H1 (cell line): ENCODE measurements around the gene C2orf74. TPM values are rescaled to one million over a fixed set of nuclear protein-coding genes. Genes with fewer than 3 reads are reported as not detected.

Experiments
- CTCF ChIA-PET: fragments of 300-600 bp; sonication (Branson Sonifier 250); formaldehyde crosslinking; loops from one replicate; lab custom pipeline; 2021; ENCODE audit not compliant: partially characterized antibody; lab: Charles Lee
- POLR2A ChIA-PET: fragments of 300-600 bp; sonication (Branson Sonifier 250); formaldehyde crosslinking; loops from one replicate; lab custom pipeline; 2021; ENCODE audit warnings: inconsistent platforms; ENCODE audit not compliant: partially characterized antibody; lab: Charles Lee
- DNase-seq, 2 experiments: peaks; one replicate each; pipeline versions ENCODE4 v3.0.0 to v3.0.0-alpha.2; 2010 to 2022; ENCODE audit warnings: low spot score in 2 of 2, low read depth in 1 of 2, mixed read lengths in 1 of 2
- FAIRE-seq: peaks from 2 replicates; lab custom pipeline; 2011; peaks lifted over from hg19 to GRCh38; lab: Jason Lieb, UNC
- H2AFZ ChIP-seq: 2 replicates; pipeline ENCODE4 v1.8.1; 2012; ENCODE audit warnings: low read length, inconsistent platforms
- H2AK5ac ChIP-seq: 2 replicates; pipeline ENCODE4 v1.6.1; 2013; ENCODE audit warnings: low read depth, low read length
- H2BK120ac ChIP-seq: replicated peaks from 2 replicates; pipeline ENCODE3; 2013; ENCODE audit warnings: low read depth, low read length, inconsistent platforms
- H2BK12ac ChIP-seq: 2 replicates; pipeline ENCODE4 v1.6.1; 2013; ENCODE audit warnings: low read depth, low read length
- H2BK15ac ChIP-seq: 2 replicates; pipeline ENCODE4 v1.6.1; 2013; ENCODE audit warnings: low read length
- H2BK20ac ChIP-seq: 2 replicates; pipeline ENCODE4 v1.6.1; 2013; ENCODE audit warnings: low read length
- H2BK5ac ChIP-seq: 2 replicates; pipeline ENCODE4 v1.6.1; 2013; ENCODE audit warnings: low read depth, low read length
- H3K14ac ChIP-seq: 2 replicates; pipeline ENCODE4 v1.6.1; 2013; ENCODE audit warnings: inconsistent platforms; ENCODE audit not compliant: insufficient read length
- H3K18ac ChIP-seq: 2 replicates; pipeline ENCODE4 v1.6.1; 2013; ENCODE audit warnings: low read length; ENCODE audit errors: extremely low read depth
- H3K23ac ChIP-seq: 2 replicates; pipeline ENCODE4 v1.6.1; 2013; ENCODE audit warnings: inconsistent platforms; ENCODE audit not compliant: insufficient read length
- H3K23me2 ChIP-seq: 2 replicates; pipeline ENCODE4 v1.6.1; 2013; ENCODE audit warnings: low read depth, low read length
- H3K27ac ChIP-seq: 2 replicates; pipeline ENCODE4 v1.6.1; 2011; ENCODE audit warnings: low read depth, low read length, inconsistent platforms
- H3K27me3 ChIP-seq, 4 experiments: replicated peaks in 1 of 4; 1 replicate in 1 of 4; 2 replicates in 3 of 4; pipeline versions ENCODE4 v1.6.1 to v1.8.1; 2011 to 2013; ENCODE audit warnings: low read length in 3 of 4, mild to moderate bottlenecking in 3 of 4, inconsistent platforms in 2 of 4, mixed read lengths in 2 of 4, moderate library complexity in 1 of 4; ENCODE audit not compliant: control insufficient read depth in 3 of 4, insufficient read depth in 3 of 4; ENCODE audit errors: extremely low read depth in 1 of 4
- H3K36me3 ChIP-seq, 4 experiments: 2 replicates each; pipeline versions ENCODE4 v1.6.1 to v1.8.1; 2011 to 2013; ENCODE audit warnings: mild to moderate bottlenecking in 4 of 4, low read length in 3 of 4, moderate library complexity in 2 of 4, control low read depth in 1 of 4, inconsistent platforms in 1 of 4; ENCODE audit not compliant: insufficient read depth in 4 of 4, control insufficient read depth in 2 of 4
- H3K4ac ChIP-seq: replicated peaks from 2 replicates; pipeline ENCODE3; 2013; ENCODE audit warnings: low read length, low read depth, mixed read lengths, inconsistent platforms; ENCODE audit not compliant: insufficient read length
- H3K4me1 ChIP-seq, 4 experiments: replicated peaks in 1 of 4; 1 replicate in 1 of 4; 2 replicates in 3 of 4; pipeline versions ENCODE4 v1.6.1 to v1.8.1; 2011 to 2013; ENCODE audit warnings: low read length in 3 of 4, inconsistent platforms in 2 of 4, mixed read lengths in 1 of 4; ENCODE audit not compliant: insufficient read depth in 4 of 4, control insufficient read depth in 3 of 4
- H3K4me2 ChIP-seq, 2 experiments: 2 replicates each; pipeline versions ENCODE4 v1.6.1 to v1.8.1; 2011 to 2013; ENCODE audit warnings: low read depth in 2 of 2, low read length in 2 of 2, control low read depth in 1 of 2, inconsistent platforms in 1 of 2, mild to moderate bottlenecking in 1 of 2; ENCODE audit not compliant: insufficient read depth in 1 of 2
- H3K4me3 ChIP-seq, 4 experiments: fragments of 200-600, 300-600 bp in 1 of 4; sonication (generic), shearing (Covaris generic), sonication (Bioruptor Twin) in 1 of 4; 2 replicates each; pipeline versions ENCODE4 v1.5.1 to v1.8.1; 2011 to 2016; ENCODE audit warnings: low read length in 4 of 4, low read depth in 3 of 4, control low read depth in 2 of 4, inconsistent platforms in 2 of 4, mild to moderate bottlenecking in 2 of 4, mixed read lengths in 1 of 4, moderate library complexity in 1 of 4; ENCODE audit not compliant: insufficient read depth in 2 of 4; ENCODE audit errors: extremely low read depth in 1 of 4
- H3K56ac ChIP-seq: replicated peaks from 2 replicates; pipeline ENCODE3; 2013; ENCODE audit warnings: low read depth, mild to moderate bottlenecking, mixed read lengths, low read length, inconsistent platforms; ENCODE audit not compliant: insufficient read length
- H3K79me1 ChIP-seq: 2 replicates; pipeline ENCODE4 v1.6.1; 2013; ENCODE audit warnings: low read depth, low read length, control low read depth
- H3K79me2 ChIP-seq, 2 experiments: 2 replicates each; pipeline versions ENCODE4 v1.6.1 to v1.8.1; 2012 to 2013; ENCODE audit warnings: low read length in 2 of 2, mild to moderate bottlenecking in 2 of 2, inconsistent platforms in 1 of 2; ENCODE audit not compliant: insufficient read depth in 2 of 2, control insufficient read depth in 1 of 2
- H3K9ac ChIP-seq, 4 experiments: replicated peaks in 1 of 4; 1 replicate in 1 of 4; 2 replicates in 3 of 4; pipeline versions ENCODE4 v1.6.1 to v1.8.1; 2011 to 2013; ENCODE audit warnings: low read depth in 3 of 4, low read length in 3 of 4, control low read depth in 2 of 4, mild to moderate bottlenecking in 2 of 4, moderate library complexity in 2 of 4, inconsistent platforms in 1 of 4; ENCODE audit errors: extremely low read depth in 1 of 4
- H3K9me3 ChIP-seq, 2 experiments: 2 replicates each; pipeline versions ENCODE4 v1.6.1 to v1.8.1; 2012 to 2013; ENCODE audit warnings: mild to moderate bottlenecking in 2 of 2, moderate library complexity in 2 of 2, control low read depth in 1 of 2, inconsistent platforms in 1 of 2, low read depth in 1 of 2, low read length in 1 of 2, mixed read lengths in 1 of 2; ENCODE audit not compliant: insufficient read depth in 2 of 2
- H4K20me1 ChIP-seq, 2 experiments: replicated peaks in 1 of 2; 2 replicates each; pipeline versions ENCODE3 to v1.8.1; 2011 to 2013; ENCODE audit warnings: inconsistent platforms in 2 of 2, low read length in 2 of 2, mild to moderate bottlenecking in 1 of 2; ENCODE audit not compliant: insufficient read depth in 2 of 2, control insufficient read depth in 1 of 2
- H4K5ac ChIP-seq: 2 replicates; pipeline ENCODE4 v1.6.1; 2013; ENCODE audit warnings: low read length, low read depth, mixed read lengths, inconsistent platforms; ENCODE audit not compliant: insufficient read length
- H4K8ac ChIP-seq: 2 replicates; pipeline ENCODE4 v1.8.0; 2013; ENCODE audit warnings: mild to moderate bottlenecking, moderate library complexity, low read length, inconsistent platforms; ENCODE audit not compliant: insufficient read depth; ENCODE audit errors: extremely low read depth
- H4K91ac ChIP-seq: replicated peaks from 2 replicates; pipeline ENCODE3; 2013; ENCODE audit warnings: low read length, mixed read lengths, inconsistent platforms; ENCODE audit not compliant: insufficient read length
- BACH1 ChIP-seq: IDR thresholded peaks from 2 replicates; pipeline ENCODE4 v1.6.1; 2012; ENCODE audit warnings: low read length, improper control_type of control experiment
- BRCA1 ChIP-seq: IDR thresholded peaks from 2 replicates; pipeline ENCODE4 v1.6.1; 2012; ENCODE audit warnings: low read depth, low read length, improper control_type of control experiment
- CEBPB ChIP-seq: IDR thresholded peaks from 2 replicates; pipeline ENCODE4 v1.6.1; 2012; ENCODE audit warnings: low read depth, low read length
- GTF2F1 ChIP-seq: IDR thresholded peaks from 2 replicates; pipeline ENCODE4 v1.6.1; 2012; ENCODE audit warnings: low read depth, low read length, improper control_type of control experiment, borderline replicate concordance
- JUND ChIP-seq: IDR thresholded peaks from 2 replicates; pipeline ENCODE4 v1.6.1; 2011; ENCODE audit warnings: mild to moderate bottlenecking, improper control_type of control experiment, low read length
- KDM4A ChIP-seq: IDR thresholded peaks from one replicate; pipeline ENCODE4 v1.7.1; 2012; ENCODE audit warnings: low read depth, mild to moderate bottlenecking, moderate library complexity, low read length, inconsistent platforms; ENCODE audit not compliant: severe bottlenecking
- NRF1 ChIP-seq: IDR thresholded peaks from 2 replicates; pipeline ENCODE4 v1.6.1; 2011; ENCODE audit warnings: mild to moderate bottlenecking, low read depth, low read length, improper control_type of control experiment
- RAD21 ChIP-seq, 2 experiments: IDR thresholded peaks in 1 of 2; conservative IDR thresholded peaks in 1 of 2; 2 replicates each; pipeline ENCODE4 v1.6.1; 2011; ENCODE audit warnings: low read depth in 2 of 2, low read length in 2 of 2, improper control_type of control experiment in 1 of 2, inconsistent platforms in 1 of 2, mild to moderate bottlenecking in 1 of 2, moderate library complexity in 1 of 2
- RXRA ChIP-seq: IDR thresholded peaks from 2 replicates; pipeline ENCODE4 v1.6.1; 2011; ENCODE audit warnings: low read depth, mild to moderate bottlenecking, low read length, moderate library complexity; ENCODE audit not compliant: insufficient read depth
- SIX5 ChIP-seq: IDR thresholded peaks from 2 replicates; pipeline ENCODE4 v1.6.1; 2011; ENCODE audit warnings: mild to moderate bottlenecking, low read depth, low read length
- WGBS, 2 experiments: shearing (Covaris generic) in 1 of 2; methylation state at CpG; one replicate each; pipeline versions ENCODE4 v1.1.6 to v1.1.7; 2013 to 2015; ENCODE audit warnings: low lambda C conversion rate in 2 of 2, mixed read lengths in 2 of 2, inconsistent platforms in 1 of 2, low coverage in 1 of 2, missing lambda C conversion rate in 1 of 2; ENCODE audit not compliant: insufficient replicate concordance in 2 of 2, insufficient coverage in 1 of 2, insufficient read length in 1 of 2; ENCODE audit errors: extremely low coverage in 1 of 2, missing lambda C conversion rate in 1 of 2; 5-methylcytosine and 5-hydroxymethylcytosine counted together
- polyA plus RNA-seq, 7 experiments: library from polyadenylated mRNA; depleted of rRNA in 3 of 7; stranded (reverse) in 5 of 7; unstranded in 2 of 7; fragments of >200 nt in 5 of 7; fragments of 200-250 nt in 2 of 7; gene quantifications; 1 replicate in 5 of 7; 2 replicates in 1 of 7; 4 replicates in 1 of 7; pipeline versions ENCODE4 v1.2.1 to v1.2.3, GENCODE V29; 2011 to 2013; ENCODE audit warnings: missing spikeins in 2 of 7, mixed read lengths in 2 of 7
- total RNA-seq: library from RNA; stranded (reverse); fragmentation: NEBNext Ultra II Directional; extraction: Animal tissue kit (Norgen Biotek cat#: 25700); gene quantifications from 2 replicates; pipeline ENCODE4 v1.2.1, GENCODE V29; 2021

The C2orf74 gene
- total and polyA plus RNA-seq, 2 of the 8 experiments (the other 6 are each of a cell fraction or from before 2014, with no cell fraction given), result 2.6 to 9.3 TPM

DNA sequence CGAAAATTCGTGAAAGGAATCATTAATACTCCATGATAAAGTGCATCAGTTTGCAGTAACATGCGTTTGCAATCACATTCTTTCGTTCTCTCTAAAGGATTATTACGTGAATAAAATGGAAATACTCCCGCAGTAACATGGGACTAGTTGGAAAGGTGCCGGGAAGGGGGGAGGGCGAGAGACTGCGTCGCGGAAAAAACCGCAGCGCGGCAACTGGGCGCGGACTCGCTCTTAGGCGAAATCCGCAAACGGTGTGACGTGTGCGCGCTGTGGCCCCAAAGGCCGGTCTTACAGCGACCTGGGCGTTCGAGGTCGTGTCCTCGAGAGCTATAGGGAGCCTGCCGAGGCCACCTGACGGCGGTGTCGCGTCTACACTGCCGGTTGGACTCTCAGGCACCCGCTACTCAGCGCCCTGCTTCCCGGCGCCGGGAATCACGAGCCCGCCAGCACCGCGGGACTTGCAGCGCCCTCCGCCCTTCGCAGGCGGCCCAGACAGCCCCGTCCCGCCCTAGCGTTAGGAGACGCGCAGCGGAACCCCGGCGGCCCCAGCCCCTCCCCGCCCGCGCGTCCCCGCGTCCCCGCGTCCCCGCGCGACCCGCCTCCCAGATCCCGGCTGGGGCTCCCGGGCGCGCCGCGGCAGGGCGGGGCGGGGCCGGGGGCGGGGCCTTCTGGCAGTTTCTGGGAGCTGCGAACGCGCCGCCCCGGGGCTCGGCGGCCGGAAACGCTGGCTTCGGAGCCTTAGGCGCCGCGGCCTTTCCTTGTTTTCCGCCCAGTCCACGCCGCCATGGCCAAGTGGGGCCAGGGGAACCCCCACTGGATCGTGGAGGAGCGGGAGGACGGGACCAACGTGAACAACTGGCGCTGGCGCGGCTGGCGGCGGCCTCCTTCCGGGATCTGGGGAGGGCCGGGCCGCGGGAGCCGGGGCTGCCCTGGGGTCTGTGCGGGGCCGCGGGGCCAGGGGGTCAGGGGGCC, 15.1 kb downstream of the C2orf74 start:
- no peaks in the 10 kb centered on the region for H3K9me3 ChIP-seq
- no peak overlapping the region for H2BK20ac ChIP-seq
- WGBS, 2 experiments, result 3% methylated on average over 35 of the region's 111 CpGs; no CpG with 5 or more reads in 1 of the 2 experiments
- no peak overlapping the region for H2BK120ac ChIP-seq
- H3K23me2 ChIP-seq, result peaks cover 10% of the 10 kb centered on the region
- H3K18ac ChIP-seq, result peak overlapping the region; percentile 91
- DNase-seq (peak; percentile 76 to 93), FAIRE-seq (no peak)
- H3K36me3 ChIP-seq, result peaks cover 2 to 21% (median 5%) of the 10 kb centered on the region in 4 experiments; a peak in 4 of 8 replicates
- peak overlapping the region; percentile 89 for H3K27ac ChIP-seq
- H4K20me1 ChIP-seq, result peaks cover 2% of the 10 kb centered on the region in 2 experiments
- H3K4me1 ChIP-seq, result peaks cover 5 to 11% (median 7%) of the 10 kb centered on the region in 4 experiments; a peak in 6 of 7 replicates
- no peak overlapping the region for H3K14ac ChIP-seq
- H2AK5ac ChIP-seq, result no peak overlapping the region
- CTCF ChIA-PET, result interaction anchor here (0.9 to 1.0 kb wide), 2 partner anchors 11 to 26 kb away, joined by 3 read pairs; no protein-coding TSS in a partner anchor
- peak overlapping the region; percentile 74 to 95 (median 82) for H3K4me3 ChIP-seq
- H2BK15ac ChIP-seq, result no peak overlapping the region
- H3K23ac ChIP-seq, result no peak overlapping the region
- peak overlapping the region; percentile 78 for H4K5ac ChIP-seq
- H3K27me3 ChIP-seq, result peaks cover 0 to 5% (median 2%) of the 10 kb centered on the region in 4 experiments; a peak in 6 of 7 replicates
- H3K4ac ChIP-seq, result no peak overlapping the region
- POLR2A ChIA-PET, result interaction anchor here (0.5 to 2.7 kb wide), 19 partner anchors 8 to 598 kb away, joined by 3 to 13 read pairs (median 4); partner anchors contain the start of genes PEX13, PUS10 and SANBR
- peak overlapping the region; percentile 87 to 90 (median 88) for H3K9ac ChIP-seq
- peak overlapping the region; percentile 84; the same call in 1 of the 2 replicates for H2BK5ac ChIP-seq
- H3K4me2 ChIP-seq, result peak overlapping the region; percentile 63 to 97
- peaks cover 3 to 7% of the 10 kb centered on the region in 2 experiments; a peak in 1 of 4 replicates for H3K79me2 ChIP-seq
- H2BK12ac ChIP-seq, result no peak overlapping the region
- peak overlapping the region; percentile 83 for H4K91ac ChIP-seq
- H3K79me1 ChIP-seq, result peaks cover 7% of the 10 kb centered on the region; the same call in 1 of the 2 replicates
- H3K56ac ChIP-seq, result peak overlapping the region; percentile 83
- H2AFZ ChIP-seq, result peak overlapping the region; percentile 80
- peak overlapping the region; percentile 90 for H4K8ac ChIP-seq
- peak; percentile 66 for TF ChIP-seq BRCA1
- no peak for TF ChIP-seq JUND
- TF ChIP-seq KDM4A, result peak; percentile 76
- TF ChIP-seq GTF2F1, result peak; percentile 33; the same call in 1 of the 2 replicates
- TF ChIP-seq RXRA, result no peak
- no peak for TF ChIP-seq NRF1
- TF ChIP-seq SIX5, result no peak
- TF ChIP-seq RAD21 (IDR thresholded peaks at IDR 0.05 in 1 of 2, conservative IDR thresholded peaks at IDR 0.05 in 1 of 2; ENCODE audit: low read depth in 2 of 2, low read length in 2 of 2), result peak in 1 of 2 experiments; percentile 4; a peak in 1 of 4 replicates
- TF ChIP-seq CEBPB, result no peak
- peak; percentile 33; the same call in 1 of the 2 replicates for TF ChIP-seq BACH1
